Karpas-422 (cell line): ENCODE data around the gene MDK. TPM values are rescaled to one million over a fixed set of nuclear protein-coding genes. Genes with fewer than 3 reads are reported as not detected.

Experiments used
- DNase-seq: peaks from one replicate; pipeline ENCODE4 v3.0.0-alpha.2; 2015
- H2AFZ ChIP-seq: fragments of 200-600 bp; sonication (generic); 2 replicates; pipeline ENCODE4 v1.6.1; 2014; ENCODE audit warnings: antibody characterized with exemption, low read length, mixed read lengths
- H3K27ac ChIP-seq: fragments of 200-600 bp; sonication (generic); 2 replicates; pipeline ENCODE4 v1.5.1; 2014; ENCODE audit warnings: mild to moderate bottlenecking, low read length, moderate library complexity
- H3K27me3 ChIP-seq: fragments of 200-600 bp; sonication (generic); 2 replicates; pipeline ENCODE4 v1.6.1; 2014; ENCODE audit warnings: low read length, mixed read lengths
- H3K36me3 ChIP-seq: fragments of 200-600 bp; sonication (generic); 2 replicates; pipeline ENCODE4 v1.6.1; 2014; ENCODE audit warnings: low read length, mixed read lengths; ENCODE audit not compliant: insufficient read depth
- H3K4me1 ChIP-seq: fragments of 200-600 bp; sonication (generic); 2 replicates; pipeline ENCODE4 v1.6.1; 2014; ENCODE audit warnings: mild to moderate bottlenecking, low read length, mixed read lengths
- H3K4me2 ChIP-seq: fragments of 200-600 bp; sonication (generic); 2 replicates; pipeline ENCODE4 v1.6.1; 2014; ENCODE audit warnings: low read length, low read depth, mild to moderate bottlenecking; ENCODE audit not compliant: poor library complexity, severe bottlenecking
- H3K4me3 ChIP-seq: fragments of 200-600 bp; sonication (generic); 2 replicates; pipeline ENCODE4 v1.5.1; 2014; ENCODE audit warnings: mild to moderate bottlenecking, antibody characterized with exemption, low read length, mixed read lengths
- H3K79me2 ChIP-seq: fragments of 200-600 bp; sonication (generic); 2 replicates; pipeline ENCODE4 v1.6.1; 2014; ENCODE audit warnings: mild to moderate bottlenecking, low read length, mixed read lengths
- H3K9ac ChIP-seq: fragments of 200-600 bp; sonication (generic); 2 replicates; pipeline ENCODE4 v1.6.0; 2014; ENCODE audit warnings: low read length
- H3K9me2 ChIP-seq: fragments of 200-600 bp; sonication (generic), shearing (Covaris generic); replicated peaks from 2 replicates; pipeline ENCODE4 v1.6.0; 2014; ENCODE audit warnings: mild to moderate bottlenecking, low read length, moderate library complexity; ENCODE audit not compliant: insufficient read depth
- H3K9me3 ChIP-seq: fragments of 300-700, 200-600 bp; sonication (generic); 2 replicates; pipeline ENCODE4 v1.6.1; 2014; ENCODE audit warnings: low read length, mixed read lengths
- H4K20me1 ChIP-seq: fragments of 200-600 bp; sonication (generic); 2 replicates; pipeline ENCODE4 v1.6.1; 2014; ENCODE audit warnings: mild to moderate bottlenecking, antibody characterized with exemption, low read length, low read depth; ENCODE audit not compliant: insufficient read depth
- total RNA-seq: library from RNA; depleted of rRNA; stranded (reverse); fragments of >200 nt; shearing (Covaris generic); gene quantifications from 2 replicates; pipeline ENCODE4 v1.2.3, GENCODE V29; 2014; ENCODE audit warnings: low replicate concordance; rRNA removed

The MDK gene
- total RNA-seq = 6.9 and 21.9 TPM in 2 replicates

GRCh38 chr11:46381048-46381818 is at the start of gene MDK:
TSS of gene MDK (plus strand) at chr11:46381669. CDS start at chr11:46382058, 389 bp downstream.
- H4K20me1 ChIP-seq = peaks cover 8% of the 10 kb centered on the region; the same call in 1 of the 2 replicates
- no peaks in the 10 kb centered on the region; the same call in 1 of the 2 replicates for H3K36me3 ChIP-seq
- H2AFZ ChIP-seq = no peak within 1 kb of the TSS
- peak within 1 kb of the TSS; percentile 69 for H3K4me3 ChIP-seq
- peak within 1 kb of the TSS; percentile 80 for H3K4me2 ChIP-seq
- H3K27ac ChIP-seq = no peak within 1 kb of the TSS
- H3K9me3 ChIP-seq = no peaks in the 10 kb centered on the region
- DNase-seq = peak; percentile 67
- no peaks in the 10 kb centered on the region for H3K79me2 ChIP-seq
- H3K27me3 ChIP-seq = no peaks in the 10 kb centered on the region
- peak within 1 kb of the TSS; percentile 65 for H3K9ac ChIP-seq
- H3K4me1 ChIP-seq = peaks cover 16% of the 10 kb centered on the region
- H3K9me2 ChIP-seq = no peaks in the 10 kb centered on the region

DNA sequence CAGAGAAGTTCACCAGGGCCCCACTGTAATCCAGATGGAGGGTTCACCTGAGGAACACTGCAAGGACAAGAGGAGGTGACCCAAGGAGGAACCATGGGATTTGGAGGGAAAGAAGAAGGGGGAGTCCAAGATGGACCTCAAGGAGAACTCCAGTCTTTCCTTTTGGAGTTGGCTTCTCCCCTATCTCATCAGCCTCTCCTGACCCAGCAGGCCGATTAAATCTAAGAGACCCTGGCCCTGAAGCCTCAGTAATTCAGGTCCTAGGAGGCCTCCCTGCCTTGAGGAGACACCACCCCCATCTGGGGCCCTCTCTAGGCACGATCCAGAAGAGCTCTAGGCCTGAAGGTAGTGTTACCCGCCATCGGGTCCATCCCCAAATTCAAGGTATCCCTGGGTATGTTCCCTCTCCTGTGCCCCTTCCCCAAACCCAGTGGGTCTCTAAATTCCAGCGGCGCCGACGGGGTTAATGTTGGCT is 49.3 kb upstream of the MDK start:
- no peak for DNase-seq
- H3K4me1 ChIP-seq = peaks cover 32% of the 10 kb centered on the region
- no peaks in the 10 kb centered on the region for H3K36me3 ChIP-seq
- H3K79me2 ChIP-seq = no peaks in the 10 kb centered on the region
- H3K9me2 ChIP-seq = no peaks in the 10 kb centered on the region
- H3K27ac ChIP-seq = no peak overlapping the region
- no peaks in the 10 kb centered on the region for H3K9me3 ChIP-seq
- peak overlapping the region; percentile 85 for H3K4me2 ChIP-seq
- peak overlapping the region; percentile 53; the same call in 1 of the 2 replicates for H3K9ac ChIP-seq
- no peaks in the 10 kb centered on the region for H3K27me3 ChIP-seq
- H3K4me3 ChIP-seq = peak overlapping the region; percentile 67
- H4K20me1 ChIP-seq = no peaks in the 10 kb centered on the region
- no peak overlapping the region for H2AFZ ChIP-seq

DNA sequence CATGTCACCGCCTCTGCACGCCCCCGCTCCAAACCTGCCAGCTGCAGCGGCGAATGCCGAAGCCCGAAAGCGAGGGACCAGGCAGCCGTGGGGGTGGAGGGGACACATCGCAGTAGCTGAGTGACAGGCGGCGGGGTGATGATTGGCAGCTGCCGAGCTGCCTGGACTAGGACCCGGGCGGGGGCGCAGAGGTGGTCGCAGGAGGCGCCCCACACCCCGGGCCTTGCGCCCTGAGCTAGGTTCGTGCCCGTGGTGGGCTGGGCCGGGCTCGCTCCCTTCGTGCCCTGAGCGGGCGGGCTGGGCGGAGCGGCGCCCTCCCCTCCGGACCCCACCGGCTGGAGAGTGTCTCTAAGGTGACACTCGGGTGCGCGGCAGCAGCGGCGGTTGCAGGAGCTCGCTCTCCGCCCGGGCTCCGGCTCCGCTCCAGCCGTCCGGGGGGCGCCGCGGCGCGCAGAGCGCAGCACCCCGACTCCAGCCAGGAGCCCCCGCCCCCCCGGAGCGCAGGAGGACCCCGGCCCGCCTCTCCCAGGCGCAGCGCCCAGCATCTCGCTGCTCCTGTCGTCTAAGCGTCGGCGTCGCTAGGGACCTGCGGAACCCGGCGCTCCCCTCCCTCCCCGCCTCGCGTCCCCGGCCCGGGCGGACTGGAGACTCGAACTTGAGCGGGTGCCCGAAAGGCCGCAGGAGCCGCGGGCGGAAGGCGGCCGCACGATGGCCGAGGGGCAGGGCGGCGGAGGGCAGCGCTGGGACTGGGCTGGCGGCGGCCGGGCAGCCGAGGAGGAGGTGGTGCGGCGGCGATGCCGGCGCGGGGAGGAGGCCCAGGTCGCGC is 48.7 kb upstream of the MDK start:
- H3K4me1 ChIP-seq = peaks cover 32% of the 10 kb centered on the region
- H3K27me3 ChIP-seq = no peaks in the 10 kb centered on the region
- H4K20me1 ChIP-seq = no peaks in the 10 kb centered on the region
- no peak overlapping the region for H3K27ac ChIP-seq
- H3K4me3 ChIP-seq = peak overlapping the region; percentile 67
- H3K9me3 ChIP-seq = no peaks in the 10 kb centered on the region
- H3K9me2 ChIP-seq = no peaks in the 10 kb centered on the region
- H3K79me2 ChIP-seq = no peaks in the 10 kb centered on the region
- peak overlapping the region; percentile 85 for H3K4me2 ChIP-seq
- DNase-seq = no peak
- H3K36me3 ChIP-seq = no peaks in the 10 kb centered on the region
- peak overlapping the region; percentile 92; the same call in 1 of the 2 replicates for H2AFZ ChIP-seq
- H3K9ac ChIP-seq = peak overlapping the region; percentile 53

DNA sequence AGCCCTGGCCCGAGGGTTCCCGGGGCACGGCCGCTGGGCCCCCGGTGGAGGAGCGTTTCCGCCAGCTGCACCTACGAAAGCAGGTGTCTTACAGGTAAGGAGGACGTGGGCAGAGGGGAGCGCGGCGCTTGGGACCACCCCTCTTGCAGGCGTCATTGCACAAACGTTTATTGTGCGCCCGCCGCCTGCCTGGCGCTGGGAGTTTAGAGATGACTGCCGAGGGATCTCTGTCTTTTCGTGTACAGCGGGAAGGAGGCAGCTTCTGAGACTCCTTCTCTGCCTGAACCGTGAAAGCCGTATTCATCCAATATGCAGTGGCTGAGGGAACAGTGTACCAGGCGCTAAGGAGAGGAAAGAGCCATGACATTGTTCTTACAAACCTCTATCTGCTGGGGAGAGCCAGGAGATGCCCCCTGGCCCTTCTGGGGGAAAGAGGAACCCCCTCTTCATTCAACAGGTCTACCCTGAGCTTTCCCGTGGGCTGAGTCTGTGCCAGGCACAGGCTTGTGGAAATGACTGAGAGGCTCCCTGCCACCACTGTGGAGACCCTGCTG is 48.0 kb upstream of the MDK start:
- Histone ChIP-seq H3K4me2 (peak overlapping the region; percentile 85), H3K9me3 (no peaks in the 10 kb centered on the region), H3K9me2 (no peaks in the 10 kb centered on the region), H3K79me2 (no peaks in the 10 kb centered on the region), H3K36me3 (no peaks in the 10 kb centered on the region), H3K27me3 (no peaks in the 10 kb centered on the region), H3K4me1 (peaks cover 32% of the 10 kb centered on the region), H3K27ac (no peak overlapping the region), H4K20me1 (no peaks in the 10 kb centered on the region), H2AFZ (peak overlapping the region; percentile 92; the same call in 1 of the 2 replicates), H3K4me3 (peak overlapping the region; percentile 67), H3K9ac (peak overlapping the region; percentile 53)
- DNase-seq = no peak

DNA sequence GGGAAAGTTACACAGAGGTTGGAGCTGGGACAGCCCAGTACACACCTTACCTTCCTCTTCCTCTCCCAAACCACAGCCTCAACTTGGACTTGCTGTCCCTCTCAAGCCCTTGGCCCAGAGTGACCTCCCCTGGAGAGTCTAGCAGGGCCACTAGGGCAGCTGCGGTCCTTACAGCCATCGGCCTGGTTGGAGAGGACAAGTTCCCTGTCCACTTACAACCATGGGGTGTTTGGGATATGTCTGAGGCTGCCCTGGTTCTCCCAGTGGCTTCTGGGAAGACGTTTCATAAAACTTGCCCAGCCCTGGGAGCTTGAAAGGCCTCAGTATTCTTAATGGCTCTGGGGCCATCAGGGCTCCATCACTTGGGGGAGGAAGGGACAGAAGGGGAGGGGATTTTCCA is 47.3 kb upstream of the MDK start:
- Histone ChIP-seq H3K4me2 (no peak overlapping the region), H2AFZ (no peak overlapping the region), H3K79me2 (no peaks in the 10 kb centered on the region), H3K27me3 (no peaks in the 10 kb centered on the region), H3K4me1 (peaks cover 38% of the 10 kb centered on the region), H3K27ac (no peak overlapping the region), H3K9ac (no peak overlapping the region), H3K9me2 (no peaks in the 10 kb centered on the region), H3K4me3 (no peak overlapping the region), H3K36me3 (no peaks in the 10 kb centered on the region), H3K9me3 (no peaks in the 10 kb centered on the region), H4K20me1 (no peaks in the 10 kb centered on the region)
- DNase-seq = no peak

DNA sequence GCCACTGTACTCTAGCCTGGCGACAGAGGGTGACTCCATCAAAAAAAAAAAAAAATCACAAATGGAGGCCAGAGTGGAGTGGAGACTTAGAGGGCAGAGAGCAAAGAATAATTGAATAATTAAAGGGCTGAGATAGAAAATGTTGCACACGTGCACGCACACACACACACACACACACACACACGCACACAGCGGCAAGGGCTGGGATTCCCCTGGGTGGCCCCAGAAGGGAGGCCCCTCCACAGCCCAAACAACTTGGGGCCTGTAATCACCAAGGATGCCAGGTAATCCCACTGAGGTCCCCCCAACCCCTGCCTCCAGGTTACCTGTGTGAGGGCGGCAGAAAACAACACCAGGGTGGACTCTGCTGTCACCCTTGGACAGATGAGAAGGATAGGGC is 46.2 kb upstream of the MDK start:
- H4K20me1 ChIP-seq = no peaks in the 10 kb centered on the region
- H3K79me2 ChIP-seq = no peaks in the 10 kb centered on the region
- DNase-seq = no peak
- H3K36me3 ChIP-seq = no peaks in the 10 kb centered on the region
- no peaks in the 10 kb centered on the region for H3K27me3 ChIP-seq
- H3K4me3 ChIP-seq = no peak overlapping the region
- H3K27ac ChIP-seq = no peak overlapping the region
- H3K4me2 ChIP-seq = no peak overlapping the region
- H3K9me3 ChIP-seq = no peaks in the 10 kb centered on the region
- H3K4me1 ChIP-seq = peaks cover 32% of the 10 kb centered on the region
- H3K9ac ChIP-seq = no peak overlapping the region
- no peak overlapping the region for H2AFZ ChIP-seq
- H3K9me2 ChIP-seq = no peaks in the 10 kb centered on the region

GRCh38 chr11:46335890-46336562 is 45.4 kb upstream of the MDK start:
- Histone ChIP-seq H3K9ac (no peak overlapping the region), H3K9me2 (no peaks in the 10 kb centered on the region), H3K4me1 (peaks cover 24% of the 10 kb centered on the region), H3K27me3 (no peaks in the 10 kb centered on the region), H3K4me2 (no peak overlapping the region), H2AFZ (no peak overlapping the region), H3K9me3 (no peaks in the 10 kb centered on the region), H4K20me1 (no peaks in the 10 kb centered on the region), H3K4me3 (no peak overlapping the region), H3K36me3 (no peaks in the 10 kb centered on the region), H3K27ac (no peak overlapping the region), H3K79me2 (no peaks in the 10 kb centered on the region)
- no peak for DNase-seq
